Activated CD4-positive, alpha-beta T cell treated with anti-CD3 and anti-CD28 coated beads, Interleukin-2, amount 10 ng/mL, durations not matched to agents 24 days and 14 days (primary cell): Measurements from ENCODE around the gene RTTN. TPM values are rescaled to one million over a fixed set of nuclear protein-coding genes. Genes with fewer than 3 reads are reported as not detected.
"Not testable (repeated sequence)": the region's sequence is repeated elsewhere in the genome, so short reads cannot be mapped to it uniquely, and the experiment has no call there.

Experiments used
- DNase-seq: peaks from one replicate; pipeline ENCODE4 v3.0.0; 2022
- H3K27ac Mint-ChIP-seq: one replicate; pipeline ENCODE4 v1.8.0; 2022; ENCODE audit warnings: mild to moderate bottlenecking, mixed read lengths
- H3K27me3 Mint-ChIP-seq: one replicate; pipeline ENCODE4 v1.8.0; 2022; ENCODE audit warnings: mixed read lengths
- H3K36me3 Mint-ChIP-seq: one replicate; pipeline ENCODE4 v1.8.0; 2022; ENCODE audit warnings: low read depth, mild to moderate bottlenecking, mixed read lengths
- H3K4me1 Mint-ChIP-seq: one replicate; pipeline ENCODE4 v1.8.0; 2021; ENCODE audit warnings: mixed read lengths
- H3K4me3 Mint-ChIP-seq: one replicate; pipeline ENCODE4 v1.8.0; 2022; ENCODE audit warnings: mild to moderate bottlenecking, moderate library complexity, mixed read lengths
- H3K9me3 Mint-ChIP-seq: one replicate; pipeline ENCODE4 v1.8.0; 2021; ENCODE audit warnings: mixed read lengths
- intact Hi-C: fragments of 100-400 bp; cut with micrococcal nuclease; formaldehyde crosslinking; loops from one replicate; pipeline ENCODE4 v1.15.1; 2023
- total RNA-seq: library from RNA; stranded (reverse); gene quantifications from 2 replicates; pipeline ENCODE4 v1.2.3, GENCODE V29; 2022

The RTTN gene
- total RNA-seq, 1 donor from 2014 or later: 28.2 TPM

- H3K27me3 Mint-ChIP-seq: no peaks in the 10 kb centered on the region
- intact Hi-C loops: no loop called here
- peaks cover 4% of the 10 kb centered on the region for H3K9me3 Mint-ChIP-seq
- peaks cover 5% of the 10 kb centered on the region for H3K4me1 Mint-ChIP-seq
- peaks cover 18% of the 10 kb centered on the region for H3K36me3 Mint-ChIP-seq
- H3K27ac Mint-ChIP-seq: no peak overlapping the region
- no peak for DNase-seq
- no peak overlapping the region for H3K4me3 Mint-ChIP-seq
Measured at GRCh38 chr18:70127359-70127758, 78.1 kb downstream of the RTTN start.

- H3K4me3 Mint-ChIP-seq: no peak overlapping the region
- H3K27ac Mint-ChIP-seq: no peak overlapping the region
- H3K4me1 Mint-ChIP-seq: peaks cover 5% of the 10 kb centered on the region
- H3K36me3 Mint-ChIP-seq: peaks cover 18% of the 10 kb centered on the region
- peaks cover 4% of the 10 kb centered on the region for H3K9me3 Mint-ChIP-seq
- intact Hi-C loops: no loop called here
- no peaks in the 10 kb centered on the region for H3K27me3 Mint-ChIP-seq
- DNase-seq: no peak
Measured at GRCh38 chr18:70126832-70127231, 78.7 kb downstream of the RTTN start.

GRCh38 chr18:70124139-70124538 is 81.3 kb downstream of the RTTN start:
- Mint-ChIP-seq H3K27me3 (no peaks in the 10 kb centered on the region), H3K36me3 (peaks cover 11% of the 10 kb centered on the region), H3K9me3 (no peaks in the 10 kb centered on the region), H3K4me1 (no peaks in the 10 kb centered on the region), H3K4me3 (no peak overlapping the region), H3K27ac (no peak overlapping the region)
- intact Hi-C loops: no loop called here
- DNase-seq: no peak

- Mint-ChIP-seq H3K9me3 (no peaks in the 10 kb centered on the region), H3K4me1 (no peaks in the 10 kb centered on the region), H3K27me3 (no peaks in the 10 kb centered on the region), H3K4me3 (no peak overlapping the region), H3K27ac (no peak overlapping the region), H3K36me3 (peaks cover 18% of the 10 kb centered on the region)
- intact Hi-C loops: no loop called here
- no peak for DNase-seq
Measured at GRCh38 chr18:70121842-70122241, 83.6 kb downstream of the RTTN start.

GRCh38 chr18:70116949-70117348 is 88.5 kb downstream of the RTTN start:
- DNase-seq: no peak
- intact Hi-C loops: no loop called here

GRCh38 chr18:70113511-70113910 is 92.0 kb downstream of the RTTN start:
- intact Hi-C loops: no loop called here
- Mint-ChIP-seq H3K4me3 (no peak overlapping the region), H3K9me3 (no peaks in the 10 kb centered on the region), H3K4me1 (no peaks in the 10 kb centered on the region), H3K27ac (no peak overlapping the region), H3K36me3 (peaks cover 33% of the 10 kb centered on the region), H3K27me3 (no peaks in the 10 kb centered on the region)
- no peak for DNase-seq

More at GRCh38 chr18:70116949-70117348, 88.5 kb downstream of the RTTN start:
- H3K4me3 Mint-ChIP-seq: no peak overlapping the region
- no peaks in the 10 kb centered on the region for H3K27me3 Mint-ChIP-seq
- H3K27ac Mint-ChIP-seq: no peak overlapping the region
- peaks cover 29% of the 10 kb centered on the region for H3K36me3 Mint-ChIP-seq
- H3K4me1 Mint-ChIP-seq: no peaks in the 10 kb centered on the region
- H3K9me3 Mint-ChIP-seq: no peaks in the 10 kb centered on the region

GRCh38 chr18:70110678-70111077 is 94.8 kb downstream of the RTTN start:
- H3K36me3 Mint-ChIP-seq: peaks cover 37% of the 10 kb centered on the region
- H3K4me1 Mint-ChIP-seq: no peaks in the 10 kb centered on the region
- intact Hi-C loops: no loop called here
- no peak overlapping the region for H3K27ac Mint-ChIP-seq
- H3K27me3 Mint-ChIP-seq: no peaks in the 10 kb centered on the region
- H3K4me3 Mint-ChIP-seq: no peak overlapping the region
- no peak for DNase-seq
- no peaks in the 10 kb centered on the region for H3K9me3 Mint-ChIP-seq

GRCh38 chr18:70107091-70107490 is 98.4 kb downstream of the RTTN start:
- Mint-ChIP-seq H3K27me3 (no peaks in the 10 kb centered on the region), H3K4me3 (no peak overlapping the region), H3K9me3 (peaks cover 4% of the 10 kb centered on the region), H3K36me3 (peaks cover 53% of the 10 kb centered on the region), H3K4me1 (no peaks in the 10 kb centered on the region), H3K27ac (no peak overlapping the region)
- intact Hi-C loops: no loop called here
- no peak for DNase-seq

GRCh38 chr18:70102854-70103253 is 102.6 kb downstream of the RTTN start:
- H3K27ac Mint-ChIP-seq, H3K4me3 Mint-ChIP-seq, DNase-seq, H3K27me3 Mint-ChIP-seq, H3K4me1 Mint-ChIP-seq, intact Hi-C loops: not testable (repeated sequence)
- Mint-ChIP-seq H3K36me3 (peaks cover 50% of the 10 kb centered on the region), H3K9me3 (peaks cover 14% of the 10 kb centered on the region)

- intact Hi-C loops: loop anchor here (5.0 kb wide), 3 partner anchors 133 to 1243 kb away; no protein-coding TSS in a partner anchor
Measured at GRCh38 chr18:70089858-70090257, 115.6 kb downstream of the RTTN start.

GRCh38 chr18:70086085-70086484 is 119.4 kb downstream of the RTTN start:
- DNase-seq: no peak
- Mint-ChIP-seq H3K27me3 (no peaks in the 10 kb centered on the region), H3K9me3 (no peaks in the 10 kb centered on the region), H3K27ac (no peak overlapping the region), H3K36me3 (peaks cover 9% of the 10 kb centered on the region), H3K4me3 (no peak overlapping the region), H3K4me1 (no peaks in the 10 kb centered on the region)
- intact Hi-C loops: loop anchor here (1.0 to 5.0 kb wide), 4 partner anchors 129 to 1239 kb away; no protein-coding TSS in a partner anchor

More at GRCh38 chr18:70089858-70090257, 115.6 kb downstream of the RTTN start:
- Mint-ChIP-seq H3K4me1 (no peaks in the 10 kb centered on the region), H3K27ac (no peak overlapping the region), H3K9me3 (no peaks in the 10 kb centered on the region), H3K27me3 (no peaks in the 10 kb centered on the region), H3K4me3 (no peak overlapping the region), H3K36me3 (peaks cover 11% of the 10 kb centered on the region)
- no peak for DNase-seq

GRCh38 chr18:70085641-70086040 is 119.8 kb downstream of the RTTN start:
- Mint-ChIP-seq H3K4me3 (no peak overlapping the region), H3K4me1 (no peaks in the 10 kb centered on the region), H3K36me3 (peaks cover 8% of the 10 kb centered on the region), H3K27me3 (no peaks in the 10 kb centered on the region), H3K27ac (no peak overlapping the region), H3K9me3 (no peaks in the 10 kb centered on the region)
- intact Hi-C loops: loop anchor here (1.0 to 5.0 kb wide), 4 partner anchors 128 to 1238 kb away; no protein-coding TSS in a partner anchor
- no peak for DNase-seq

GRCh38 chr18:70082430-70082829 is 123.1 kb downstream of the RTTN start:
- Mint-ChIP-seq H3K4me3 (no peak overlapping the region), H3K36me3 (peaks cover 5% of the 10 kb centered on the region)

GRCh38 chr18:70078106-70078505 is 127.4 kb downstream of the RTTN start:
- no peak overlapping the region for H3K4me3 Mint-ChIP-seq
- DNase-seq: no peak
- H3K36me3 Mint-ChIP-seq: peaks cover 6% of the 10 kb centered on the region
- intact Hi-C loops: loop anchor here (5.0 kb wide), 1 partner anchor 231 kb away; no protein-coding TSS in a partner anchor
- no peaks in the 10 kb centered on the region for H3K27me3 Mint-ChIP-seq
- H3K27ac Mint-ChIP-seq: no peak overlapping the region
- peaks cover 3% of the 10 kb centered on the region for H3K4me1 Mint-ChIP-seq
- H3K9me3 Mint-ChIP-seq: no peaks in the 10 kb centered on the region

More at GRCh38 chr18:70082430-70082829, 123.1 kb downstream of the RTTN start:
- H3K4me1 Mint-ChIP-seq: peaks cover 3% of the 10 kb centered on the region
- intact Hi-C loops: no loop called here
- H3K27ac Mint-ChIP-seq: no peak overlapping the region
- no peak for DNase-seq
- no peaks in the 10 kb centered on the region for H3K9me3 Mint-ChIP-seq
- H3K27me3 Mint-ChIP-seq: no peaks in the 10 kb centered on the region

GRCh38 chr18:70075906-70076305 is 129.6 kb downstream of the RTTN start:
- H3K4me3 Mint-ChIP-seq: no peak overlapping the region
- no peak overlapping the region for H3K27ac Mint-ChIP-seq
- intact Hi-C loops: loop anchor here (5.0 kb wide), 1 partner anchor 229 kb away; no protein-coding TSS in a partner anchor
- DNase-seq: no peak
- peaks cover 6% of the 10 kb centered on the region for H3K36me3 Mint-ChIP-seq
- peaks cover 3% of the 10 kb centered on the region for H3K4me1 Mint-ChIP-seq
- H3K27me3 Mint-ChIP-seq: no peaks in the 10 kb centered on the region
- H3K9me3 Mint-ChIP-seq: no peaks in the 10 kb centered on the region
